ENCODE results near the gene CRP. TPM values are rescaled to one million over a fixed set of nuclear protein-coding genes. Genes with fewer than 3 reads are reported as not detected.
"Not testable (repeated sequence)": the region's sequence is repeated elsewhere in the genome, so short reads cannot be mapped to it uniquely, and the experiment has no call there.

Gene CRP
- total RNA-seq, 4 donors from 2014 or later: 0.38 to 0.96 TPM; not detected in 2

GRCh38 chr1:159675046-159675445, 39.3 kb downstream of the CRP start:
- ATAC-seq (ENCODE audit: low FRiP score) (no peak), DNase-seq (ENCODE audit: low spot score) (no peak)
- no peak for TF ChIP-seq CTCF (IDR thresholded peaks at IDR 0.05)

- ATAC-seq (ENCODE audit: low FRiP score); DNase-seq (ENCODE audit: low spot score): not testable (repeated sequence)
These were observed 42.0 kb downstream of the CRP start for GRCh38 chr1:159672390-159672789.

DNA sequence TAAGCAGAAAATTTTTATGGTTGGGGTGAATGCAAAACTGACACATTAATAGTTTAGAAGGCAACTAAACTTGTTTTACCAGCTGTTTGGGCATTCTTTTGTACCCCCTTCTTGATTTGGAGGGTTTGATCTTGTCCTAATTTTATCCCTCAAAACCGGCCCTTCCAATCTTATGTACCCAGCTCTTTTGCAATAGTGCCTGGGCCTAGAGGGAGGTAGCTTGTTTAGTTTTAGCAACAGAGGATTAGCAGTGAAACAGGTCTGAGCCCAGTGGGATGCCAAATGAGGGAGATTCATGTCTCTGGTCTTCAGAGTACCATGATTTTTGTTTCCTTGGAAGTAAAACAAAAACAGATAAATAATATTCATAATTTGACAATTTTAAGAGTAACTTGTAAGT, 45.1 kb downstream of the CRP start:
- no peak for TF ChIP-seq CTCF (IDR thresholded peaks at IDR 0.05)
- DNase-seq (ENCODE audit: low spot score) (no peak), ATAC-seq (ENCODE audit: low FRiP score) (no peak)

- DNase-seq (ENCODE audit: low spot score) (no peak), ATAC-seq (ENCODE audit: low FRiP score) (no peak)
- no peak for TF ChIP-seq CTCF (IDR thresholded peaks at IDR 0.05)
These were observed 45.6 kb downstream of the CRP start for GRCh38 chr1:159668739-159669138.

- ATAC-seq (ENCODE audit: low FRiP score) (no peak), DNase-seq (ENCODE audit: low spot score) (no peak)
- TF ChIP-seq CTCF (IDR thresholded peaks at IDR 0.05): no peak
These were observed 50.1 kb downstream of the CRP start for GRCh38 chr1:159664247-159664646.

DNA sequence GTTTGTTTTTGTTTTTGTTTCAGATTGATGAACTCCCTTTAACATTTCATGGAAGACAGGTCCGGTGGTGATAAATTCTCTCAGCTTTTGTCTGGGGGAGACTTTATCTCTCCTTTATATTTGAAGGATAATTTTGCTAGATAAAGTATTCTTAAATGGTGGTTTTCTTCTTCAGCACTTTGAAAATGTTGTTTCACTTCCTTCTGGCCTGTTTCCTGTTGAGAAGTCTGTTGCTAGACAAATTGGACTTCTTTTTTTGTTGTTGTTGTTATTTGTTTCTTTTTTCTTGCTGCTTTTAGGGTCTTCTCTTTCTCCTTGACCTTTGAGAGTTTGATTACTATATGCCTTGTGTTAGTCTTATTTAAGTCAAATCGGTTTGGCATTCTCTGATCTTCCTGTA, 50.8 kb downstream of the CRP start:
- no peak for TF ChIP-seq CTCF (IDR thresholded peaks at IDR 0.05)
- DNase-seq (ENCODE audit: low spot score) (no peak), ATAC-seq (ENCODE audit: low FRiP score) (no peak)

Other genes starting within 250 kb of the CRP start
- not detected for gene OR10J5, start 178.6 kb downstream of the CRP start, total RNA-seq
- not detected for gene APCS, start 126.8 kb downstream of the CRP start, total RNA-seq
- 100 to 1,000 TPM in 2 of 4 donors, 10 to 100 TPM in 2; 93.1 to 108 (median 98.6) TPM for gene DUSP23, start 66.4 kb upstream of the CRP start, total RNA-seq
- gene FCRL6, start 87.8 kb upstream of the CRP start, total RNA-seq: 1 to 10 TPM in 3 of 4 donors, under 1 TPM in 1; 0.93 to 1.9 (median 1.4) TPM
- gene SLAMF8, start 112.3 kb upstream of the CRP start, total RNA-seq: 10 to 100 TPM in 2 of 4 donors, 1 to 10 TPM in 2; 8.9 to 36.0 (median 11.2) TPM
- gene VSIG8, start 148.1 kb upstream of the CRP start, total RNA-seq: not detected
- gene CFAP45, start 185.6 kb upstream of the CRP start, total RNA-seq: 1 to 10 TPM in 1 of 4 donors, under 1 TPM in 2, not detected in 1; 0.84 to 5.3 (median 0.95) TPM
- gene TAGLN2, start 210.9 kb upstream of the CRP start, total RNA-seq: 100 to 1,000 TPM; 242 to 569 (median 258) TPM
- gene IGSF9, start 231.0 kb upstream of the CRP start, total RNA-seq: 10 to 100 TPM in 1 of 4 donors, 1 to 10 TPM in 2, not detected in 1; 4.3 to 11.0 (median 9.4) TPM
- gene SLAMF9, start 239.6 kb upstream of the CRP start, total RNA-seq: 1 to 10 TPM in 2 of 4 donors, under 1 TPM in 1, not detected in 1; 0.56 to 7.2 (median 1.0) TPM